ENCODE results near the gene ABITRAM. TPM values are rescaled to one million over a fixed set of nuclear protein-coding genes. Genes with fewer than 3 reads are reported as not detected.

Gene ABITRAM
- total and polyA plus RNA-seq, 2 of the 13 experiments (the other 11 are each of a cell fraction or from before 2014, with no cell fraction given), result 10.2 to 21.6 TPM

GRCh38 chr9:108972626-108973209 lies 38.5 kb downstream of the ABITRAM start (continued):
- TF ChIP-seq, protein P1, sequence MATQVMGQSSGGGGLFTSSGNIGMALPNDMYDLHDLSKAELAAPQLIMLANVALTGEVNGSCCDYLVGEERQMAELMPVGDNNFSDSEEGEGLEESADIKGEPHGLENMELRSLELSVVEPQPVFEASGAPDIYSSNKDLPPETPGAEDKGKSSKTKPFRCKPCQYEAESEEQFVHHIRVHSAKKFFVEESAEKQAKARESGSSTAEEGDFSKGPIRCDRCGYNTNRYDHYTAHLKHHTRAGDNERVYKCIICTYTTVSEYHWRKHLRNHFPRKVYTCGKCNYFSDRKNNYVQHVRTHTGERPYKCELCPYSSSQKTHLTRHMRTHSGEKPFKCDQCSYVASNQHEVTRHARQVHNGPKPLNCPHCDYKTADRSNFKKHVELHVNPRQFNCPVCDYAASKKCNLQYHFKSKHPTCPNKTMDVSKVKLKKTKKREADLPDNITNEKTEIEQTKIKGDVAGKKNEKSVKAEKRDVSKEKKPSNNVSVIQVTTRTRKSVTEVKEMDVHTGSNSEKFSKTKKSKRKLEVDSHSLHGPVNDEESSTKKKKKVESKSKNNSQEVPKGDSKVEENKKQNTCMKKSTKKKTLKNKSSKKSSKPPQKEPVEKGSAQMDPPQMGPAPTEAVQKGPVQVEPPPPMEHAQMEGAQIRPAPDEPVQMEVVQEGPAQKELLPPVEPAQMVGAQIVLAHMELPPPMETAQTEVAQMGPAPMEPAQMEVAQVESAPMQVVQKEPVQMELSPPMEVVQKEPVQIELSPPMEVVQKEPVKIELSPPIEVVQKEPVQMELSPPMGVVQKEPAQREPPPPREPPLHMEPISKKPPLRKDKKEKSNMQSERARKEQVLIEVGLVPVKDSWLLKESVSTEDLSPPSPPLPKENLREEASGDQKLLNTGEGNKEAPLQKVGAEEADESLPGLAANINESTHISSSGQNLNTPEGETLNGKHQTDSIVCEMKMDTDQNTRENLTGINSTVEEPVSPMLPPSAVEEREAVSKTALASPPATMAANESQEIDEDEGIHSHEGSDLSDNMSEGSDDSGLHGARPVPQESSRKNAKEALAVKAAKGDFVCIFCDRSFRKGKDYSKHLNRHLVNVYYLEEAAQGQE (IDR thresholded peaks at IDR 0.05; ENCODE audit: borderline replicate concordance in 1 of 2, low read depth in 1 of 2, low read length in 2 of 2), result no peak
- TF ChIP-seq SMC3 (IDR thresholded peaks at IDR 0.05; ENCODE audit: low read length) (no peak), ATF1 (CRISPR knock-in tag; IDR thresholded peaks at IDR 0.05) (no peak), ERF (CRISPR knock-in tag; IDR thresholded peaks at IDR 0.05) (no peak), NCOR1 (IDR thresholded peaks at IDR 0.05; ENCODE audit: borderline replicate concordance, low read length) (no peak), TSC22D2 (CRISPR knock-in tag; IDR thresholded peaks at IDR 0.05; ENCODE audit: borderline replicate concordance) (no peak), ZNF549 (CRISPR knock-in tag; IDR thresholded peaks at IDR 0.05) (no peak), IKZF5 (CRISPR knock-in tag; IDR thresholded peaks at IDR 0.05) (no peak), KAT7 (CRISPR knock-in tag; IDR thresholded peaks at IDR 0.05; ENCODE audit: borderline replicate concordance) (no peak), ETV6 (CRISPR knock-in tag; conservative IDR thresholded peaks at IDR 0.05) (no peak)
